Colon (tissue), 2 donors: ENCODE results near the gene PIEZO1.
"Not testable (repeated sequence)": the region's sequence is repeated elsewhere in the genome, so short reads cannot be mapped to it uniquely, and the experiment has no call there.

Experiments used
- FAIRE-seq: peaks from 2 replicates; lab custom pipeline; 2012; peaks lifted over from hg19 to GRCh38; lab: Jason Lieb, UNC
- donor health status: control.
- donor health status: control.

PIEZO1 gene

DNA sequence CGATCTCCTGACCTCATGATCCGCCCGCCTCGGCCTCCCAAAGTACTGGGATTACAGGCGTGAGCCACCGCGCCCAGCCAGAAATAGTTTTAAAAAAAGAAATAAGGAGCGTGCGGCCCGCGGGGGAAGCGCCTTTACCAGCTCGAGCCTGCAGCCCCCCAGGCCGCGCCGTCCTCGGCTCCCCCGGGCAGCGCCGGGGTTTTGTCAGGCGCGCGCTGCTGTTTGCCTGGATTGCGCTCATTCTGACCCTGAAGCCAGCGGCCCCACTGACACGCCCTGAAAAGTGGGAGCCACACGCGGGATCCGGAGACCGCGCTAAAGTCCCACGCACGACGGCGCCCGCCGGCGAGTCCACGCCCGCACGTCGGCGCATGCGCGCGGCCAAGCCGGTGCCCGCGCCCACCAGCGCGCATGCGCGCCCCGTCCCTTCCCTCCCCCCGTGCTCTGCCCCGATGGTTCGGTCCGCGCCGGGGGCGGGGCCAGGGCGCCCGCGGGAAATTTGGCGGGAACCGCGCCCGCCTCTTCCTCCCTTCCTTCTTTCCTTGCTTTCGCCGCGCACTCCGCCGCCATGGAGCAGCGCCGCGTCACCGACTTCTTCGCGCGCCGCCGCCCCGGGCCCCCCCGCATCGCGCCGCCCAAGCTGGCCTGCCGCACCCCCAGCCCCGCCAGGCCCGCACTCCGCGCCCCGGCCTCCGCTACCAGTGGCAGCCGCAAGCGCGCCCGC is 18.4 kb upstream of the PIEZO1 start, which contains the start of gene CDT1:
TSS of gene CDT1 (plus strand) at position 526 of the 724 bp plus-strand sequence. CDS start at position 569, 43 bp downstream.
- no peak for FAIRE-seq

DNA sequence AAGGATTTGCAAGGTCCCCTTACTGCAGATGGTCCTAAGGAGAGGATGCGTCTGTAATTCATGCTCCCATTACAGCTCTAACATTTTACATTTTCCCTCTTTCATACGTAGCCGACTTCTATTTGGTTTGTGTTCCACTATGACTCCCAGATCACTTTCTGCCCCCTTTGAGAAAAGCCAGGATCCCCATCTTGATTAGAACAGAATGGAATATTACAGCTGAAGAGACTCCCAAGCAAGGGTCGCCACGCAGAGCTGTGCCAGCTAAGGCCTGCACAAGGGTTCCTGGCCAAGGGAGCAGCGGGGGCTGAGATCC is 15.2 kb upstream of the PIEZO1 start:
- no peak for FAIRE-seq

DNA sequence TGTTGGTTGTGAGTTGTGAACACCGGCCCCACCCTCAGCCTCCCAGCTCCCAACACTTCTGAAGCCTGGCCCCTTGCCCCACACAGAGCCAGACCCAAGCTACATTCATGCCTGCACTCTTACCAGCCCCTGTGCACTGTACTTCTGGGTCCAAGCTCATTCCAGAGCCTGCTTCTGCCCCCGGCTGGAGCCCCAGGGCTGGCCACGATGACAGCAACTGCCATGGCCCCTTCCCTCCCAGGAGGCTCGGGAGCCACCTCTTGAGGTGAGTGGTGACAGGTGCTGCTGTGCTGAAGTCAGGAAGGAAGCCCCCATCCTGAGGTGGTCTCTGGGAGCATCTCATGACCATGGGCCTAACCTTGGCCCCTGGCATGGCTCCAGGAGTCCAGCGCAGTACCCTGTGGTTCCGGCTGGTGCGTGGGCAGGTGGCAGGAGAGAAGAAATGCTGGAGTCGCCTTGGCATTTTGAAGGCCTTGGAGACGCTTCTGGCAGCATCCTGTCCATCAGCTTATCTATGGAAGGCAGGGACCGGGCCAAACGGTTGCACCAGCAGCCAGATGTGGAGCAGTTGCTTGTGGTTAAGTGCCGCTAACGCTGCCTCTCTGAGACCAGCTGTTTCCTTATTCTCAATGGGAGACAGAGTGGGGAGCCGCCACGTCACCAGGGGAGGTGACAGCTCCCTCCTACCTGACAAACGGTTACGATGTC is 14.7 kb upstream of the PIEZO1 start:
- FAIRE-seq = no peak

DNA sequence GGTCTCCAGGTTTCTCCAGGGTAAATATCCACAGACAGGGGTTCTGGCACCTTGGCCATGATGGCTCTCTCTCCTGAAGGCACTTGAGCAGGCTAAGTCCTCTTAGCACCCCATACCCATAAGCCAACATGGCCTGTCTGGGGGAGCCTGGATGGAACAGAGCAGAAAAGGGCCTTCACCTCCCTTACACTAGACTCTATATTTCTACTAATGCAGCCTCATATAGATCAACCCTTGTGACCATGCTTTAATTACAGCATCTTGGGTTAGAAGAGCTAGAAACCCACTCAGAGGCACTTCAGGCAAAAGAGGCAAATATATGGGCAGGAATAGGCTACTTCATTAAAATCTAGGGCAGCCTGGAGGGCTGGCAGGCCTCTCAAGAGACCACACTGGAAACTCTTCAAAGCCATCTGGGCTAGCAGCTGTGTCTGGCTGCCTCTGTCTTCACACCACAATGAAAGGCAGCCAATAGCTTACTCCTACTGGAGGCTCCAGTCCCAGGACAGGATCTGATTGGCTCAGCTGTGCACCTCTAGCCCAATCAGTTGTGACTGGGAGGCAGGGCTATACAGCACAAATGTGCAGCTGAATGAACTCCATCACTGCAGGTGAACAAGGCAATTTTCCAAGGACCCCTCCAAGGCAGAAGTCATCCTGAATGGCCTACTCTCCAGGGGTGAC is 13.9 kb upstream of the PIEZO1 start:
- no peak for FAIRE-seq

- FAIRE-seq = no peak
Measured at GRCh38 chr16:88798073-88798472, 13.1 kb upstream of the PIEZO1 start.

DNA sequence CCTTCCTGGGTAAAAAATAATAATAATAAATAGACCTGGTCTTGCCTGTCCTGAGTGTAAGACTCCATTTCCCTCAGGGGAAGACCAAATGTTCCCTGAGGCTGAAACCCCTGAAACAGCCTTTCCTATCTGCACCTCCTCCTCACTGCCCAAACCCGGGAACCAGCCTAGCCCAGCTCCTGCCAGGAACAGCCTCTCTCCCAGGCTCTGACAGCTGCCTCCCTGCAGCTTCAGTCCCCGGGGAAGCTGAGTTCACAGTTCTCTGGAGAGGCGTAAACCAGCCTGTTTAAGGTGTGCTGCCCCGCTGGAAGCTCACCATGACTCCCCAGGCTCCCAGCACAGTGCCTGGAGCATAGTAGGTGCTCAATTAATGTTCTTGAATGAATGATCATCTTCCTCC is 11.3 kb upstream of the PIEZO1 start:
- no peak for FAIRE-seq

GRCh38 chr16:88793251-88793954 is 8.4 kb upstream of the PIEZO1 start:
- FAIRE-seq = no peak

DNA sequence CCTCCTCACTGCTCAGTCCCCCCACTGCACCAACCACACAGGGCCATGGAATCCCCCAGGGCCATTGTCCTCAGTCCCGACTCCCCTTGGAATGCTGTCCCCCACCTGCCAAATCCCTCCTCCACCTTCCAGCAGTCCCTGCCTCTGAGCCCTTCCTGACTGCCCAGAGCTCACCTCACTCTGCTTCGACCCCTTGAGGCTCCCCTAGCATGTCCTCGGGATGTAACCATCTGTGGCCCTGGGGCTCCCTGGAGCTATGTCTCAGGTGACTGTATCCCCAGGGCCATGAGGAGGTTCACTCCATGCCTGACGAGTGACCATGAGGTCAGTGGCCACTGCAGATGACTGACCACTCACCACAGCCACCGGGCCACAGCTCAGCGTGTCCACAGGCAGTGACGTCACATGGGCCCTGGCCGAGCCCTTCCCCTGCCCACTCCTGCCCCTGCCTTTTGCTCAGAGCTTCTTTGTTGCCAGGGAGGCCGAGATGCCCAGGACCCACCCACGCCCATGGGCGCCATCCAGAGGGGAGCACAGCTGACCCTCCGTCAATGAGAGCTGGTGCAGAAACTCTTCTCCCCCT is 7.7 kb upstream of the PIEZO1 start:
- no peak for FAIRE-seq

DNA sequence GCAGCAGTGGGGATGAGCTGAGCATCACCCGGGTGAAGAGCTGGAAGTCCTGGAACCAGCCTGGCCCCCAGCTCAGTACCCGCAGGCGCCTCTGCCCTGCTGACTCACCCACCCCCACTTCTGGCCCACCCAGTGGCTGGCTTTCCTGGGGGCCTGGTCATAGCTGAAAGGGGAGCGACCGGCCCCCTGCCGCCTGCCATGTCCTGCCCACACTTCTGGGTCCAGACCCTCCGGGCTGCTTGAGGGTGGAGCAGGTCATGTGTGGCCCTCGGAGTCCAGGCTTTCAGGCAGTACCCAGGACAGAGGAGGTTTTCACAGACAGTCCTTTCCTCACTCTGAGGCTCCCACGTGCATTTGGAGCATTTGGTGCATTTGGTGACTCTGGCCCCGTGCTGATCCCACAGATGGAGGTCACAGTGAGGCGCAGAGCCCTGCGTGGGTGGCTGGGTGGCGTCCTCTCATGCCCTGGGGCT is 7.1 kb upstream of the PIEZO1 start:
- FAIRE-seq = no peak

GRCh38 chr16:88790312-88791211 is 5.5 kb upstream of the PIEZO1 start:
- no peak for FAIRE-seq

DNA sequence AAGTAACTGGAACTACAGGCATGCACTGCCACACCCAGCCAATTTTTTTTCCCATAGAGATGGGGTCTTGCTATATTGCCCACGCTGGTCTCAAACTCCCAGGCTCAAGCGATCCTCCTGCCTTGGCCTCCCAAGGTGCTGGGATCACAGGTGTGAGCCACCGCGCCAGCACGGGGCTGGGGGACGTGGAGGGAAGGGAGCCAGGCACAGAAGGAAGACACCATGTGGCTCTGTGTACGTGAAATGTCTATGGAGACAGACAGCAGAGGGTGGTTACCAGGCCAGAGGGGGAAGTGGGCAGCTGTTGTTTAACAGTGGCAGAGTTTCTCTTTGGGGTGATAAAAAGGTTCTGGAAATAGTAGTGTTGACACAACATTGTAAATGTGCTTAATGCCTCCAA is 4.6 kb upstream of the PIEZO1 start:
- no peak for FAIRE-seq

GRCh38 chr16:88788749-88789148 is 3.7 kb upstream of the PIEZO1 start:
- FAIRE-seq = not testable (repeated sequence)

- no peak for FAIRE-seq
Measured at GRCh38 chr16:88787579-88788314, 2.7 kb upstream of the PIEZO1 start.

- no peak for FAIRE-seq
Measured at GRCh38 chr16:88784856-88785105, 239 bp downstream of the PIEZO1 start.

DNA sequence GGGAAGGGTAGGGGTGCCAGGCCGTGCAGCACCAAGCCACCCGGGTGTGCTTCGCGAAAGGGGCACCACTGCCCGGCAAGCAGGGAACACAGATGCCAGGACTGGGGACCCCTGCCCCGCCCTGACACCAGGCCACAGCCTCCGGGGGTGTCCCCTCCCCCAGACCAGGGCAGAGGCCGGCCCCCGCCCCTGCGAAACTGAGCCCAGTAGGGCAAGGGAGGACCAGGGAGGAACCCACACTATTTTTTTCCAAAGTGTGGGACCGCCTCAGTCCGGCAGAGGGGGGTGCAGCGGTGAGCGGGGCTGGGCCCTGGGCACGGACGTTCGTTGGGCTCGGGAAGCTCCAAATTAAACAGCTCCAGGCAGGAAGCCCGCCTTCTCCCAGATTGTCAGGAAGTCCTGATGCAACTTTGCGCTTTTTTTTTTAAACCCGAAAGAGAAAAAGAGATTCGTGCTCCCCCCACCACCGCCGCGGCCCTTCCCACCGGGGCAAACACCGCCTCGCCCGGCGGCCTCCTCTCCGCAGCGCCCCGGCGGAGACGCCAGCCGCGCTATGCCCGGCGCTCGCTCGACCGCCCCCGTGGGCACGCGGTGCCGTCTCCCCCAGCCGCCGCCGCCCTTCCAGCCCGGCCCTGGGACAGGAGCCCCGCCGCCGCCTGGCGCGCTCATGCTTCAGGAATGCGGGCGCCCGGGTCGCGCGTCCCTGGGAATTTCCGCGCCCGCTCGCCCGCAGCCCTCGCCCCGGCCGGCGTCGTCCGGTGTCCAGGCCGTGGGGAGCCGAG is 755 bp downstream of the PIEZO1 start:
- FAIRE-seq = no peak

DNA sequence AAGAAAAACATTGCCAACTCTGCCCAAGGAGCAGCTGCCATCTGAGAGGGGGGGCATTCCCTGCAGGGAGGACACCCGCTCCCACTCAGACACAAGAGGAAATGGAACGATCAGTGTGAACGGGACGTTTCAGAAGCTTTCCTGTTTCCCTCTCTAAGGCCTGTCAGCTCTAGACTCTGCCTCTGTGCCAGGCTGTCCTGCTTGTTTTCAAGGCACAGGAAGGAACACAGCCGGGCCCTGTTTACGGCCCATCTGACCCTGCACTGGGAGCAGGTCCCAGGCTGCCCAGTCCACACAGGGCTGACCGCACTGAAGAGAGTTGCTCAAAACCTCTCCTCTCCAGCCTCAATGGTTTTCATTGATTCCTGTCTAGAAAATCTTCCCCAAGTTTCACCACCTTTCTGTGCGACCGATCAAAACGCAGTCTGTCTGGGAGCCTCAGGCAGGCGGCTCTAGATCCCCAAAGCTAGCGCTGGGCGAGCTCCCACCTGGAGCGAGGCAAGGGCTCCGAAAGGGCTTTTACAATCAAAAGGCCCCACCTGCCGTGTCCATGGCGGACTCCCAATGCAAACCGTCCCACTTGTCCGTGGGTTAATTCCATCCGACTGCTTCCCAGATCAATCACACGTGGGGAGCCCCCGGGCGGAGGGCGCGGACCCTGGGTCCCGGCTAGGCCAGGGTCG is 1.5 kb downstream of the PIEZO1 start:
- FAIRE-seq = no peak

GRCh38 chr16:88782454-88783390 is 2.3 kb downstream of the PIEZO1 start:
- FAIRE-seq = no peak
